HG03460 (cell line): ENCODE results near the gene EPS15.
"Not testable (repeated sequence)": the region's sequence is repeated elsewhere in the genome, so short reads cannot be mapped to it uniquely, and the experiment has no call there.

ENCODE experiments used
- ATAC-seq: cut with Tn5 transposase; IDR thresholded peaks from one replicate; pipeline ENCODE4 v1.9.1; 2021; ENCODE audit not compliant: unreplicated experiment

EPS15 gene

DNA sequence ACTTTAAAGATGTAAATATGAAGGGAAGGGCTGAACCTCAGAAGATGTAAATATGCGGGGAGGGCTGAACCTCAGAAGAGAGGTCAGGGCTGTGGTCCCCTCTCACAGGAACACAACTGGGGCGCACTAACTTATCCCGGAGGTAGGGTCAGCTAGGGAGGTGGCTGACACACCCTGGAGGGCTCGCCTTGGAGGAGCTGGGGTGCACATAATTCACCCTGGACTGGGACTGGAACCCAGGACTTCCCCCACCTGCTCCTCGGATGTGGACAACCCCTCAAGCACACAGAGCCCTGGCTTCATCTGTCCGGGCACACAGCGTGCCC is 174.8 kb downstream of the EPS15 start:
- ATAC-seq, result no peak

DNA sequence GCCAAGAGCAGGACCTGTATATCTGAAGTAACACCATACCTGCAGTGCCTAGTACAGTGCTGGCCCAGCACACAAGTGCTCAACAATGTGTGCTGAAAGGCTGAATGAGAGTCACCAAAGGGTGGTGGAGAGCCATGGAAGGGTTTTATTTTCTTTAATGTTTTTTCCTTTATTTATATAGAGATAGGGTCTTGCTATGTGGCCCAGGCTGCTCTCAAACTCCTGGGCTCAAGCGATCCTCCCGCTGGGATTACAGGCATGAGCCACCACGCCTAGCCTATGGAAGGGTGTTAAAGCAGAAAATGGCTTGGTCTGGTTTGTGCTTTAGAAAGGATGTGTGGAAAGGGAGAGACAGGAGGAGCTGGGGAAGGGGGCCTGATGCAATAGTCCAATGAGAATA is 175.4 kb downstream of the EPS15 start:
- ATAC-seq, result no peak

DNA sequence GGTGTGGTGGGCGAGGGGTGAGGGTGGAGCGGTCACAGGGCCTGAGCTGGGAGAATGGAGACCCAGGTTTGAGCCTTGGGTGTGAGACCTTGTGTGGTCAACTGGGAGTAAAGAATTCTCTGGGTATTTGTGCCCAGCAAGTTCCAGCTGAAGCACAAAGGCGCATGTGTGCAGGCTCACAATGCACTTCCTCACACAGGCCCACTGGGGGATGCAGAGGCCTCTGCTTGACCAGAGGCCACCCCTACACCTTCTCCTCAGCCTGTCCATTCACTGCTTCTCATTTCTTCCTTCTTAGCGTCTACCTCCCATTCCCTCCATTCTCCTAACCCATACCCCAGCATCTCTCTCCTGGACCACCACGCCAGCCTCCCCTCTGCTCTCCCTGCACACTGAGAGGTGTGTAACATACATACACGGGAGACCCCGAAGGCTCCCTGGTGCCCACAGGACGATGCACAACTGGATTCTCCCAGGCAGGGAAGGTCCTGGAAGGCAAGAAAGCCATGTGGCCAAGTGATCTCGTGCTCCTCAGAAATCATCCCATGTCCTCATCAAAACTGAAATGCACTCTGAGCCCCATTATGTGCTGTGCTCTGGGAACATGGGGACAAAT is 176.4 kb downstream of the EPS15 start:
- ATAC-seq, result no peak

DNA sequence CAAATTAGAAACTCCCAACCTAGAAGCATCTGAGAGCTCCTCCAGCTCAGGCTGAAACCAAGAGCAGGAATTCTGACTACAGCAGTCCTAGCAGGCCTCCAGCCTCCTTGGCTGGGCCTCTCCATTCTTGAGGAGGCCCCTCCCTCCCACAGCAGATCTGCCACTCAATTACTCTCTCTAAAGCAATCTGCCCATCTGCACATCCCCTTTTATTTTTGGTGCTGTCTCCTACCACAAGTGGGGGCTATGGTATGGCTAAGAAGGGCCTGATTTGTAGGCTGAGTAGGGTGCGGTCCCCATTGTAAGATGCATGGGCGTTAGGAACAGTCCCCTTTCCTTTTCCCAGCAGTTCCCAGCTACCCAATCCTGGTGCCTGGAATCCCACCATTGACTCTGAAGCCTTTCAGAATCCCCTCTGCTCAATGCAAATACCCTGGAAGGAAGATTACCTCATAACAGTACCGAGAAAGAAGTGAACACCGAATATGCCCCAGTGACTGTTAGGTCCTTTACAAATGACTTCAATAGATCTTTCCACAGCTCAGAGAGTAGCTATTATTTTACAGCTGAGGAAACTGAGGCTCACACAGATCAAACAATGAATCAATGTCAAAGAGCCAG is 177.1 kb downstream of the EPS15 start:
- peak; percentile 61 for ATAC-seq

DNA sequence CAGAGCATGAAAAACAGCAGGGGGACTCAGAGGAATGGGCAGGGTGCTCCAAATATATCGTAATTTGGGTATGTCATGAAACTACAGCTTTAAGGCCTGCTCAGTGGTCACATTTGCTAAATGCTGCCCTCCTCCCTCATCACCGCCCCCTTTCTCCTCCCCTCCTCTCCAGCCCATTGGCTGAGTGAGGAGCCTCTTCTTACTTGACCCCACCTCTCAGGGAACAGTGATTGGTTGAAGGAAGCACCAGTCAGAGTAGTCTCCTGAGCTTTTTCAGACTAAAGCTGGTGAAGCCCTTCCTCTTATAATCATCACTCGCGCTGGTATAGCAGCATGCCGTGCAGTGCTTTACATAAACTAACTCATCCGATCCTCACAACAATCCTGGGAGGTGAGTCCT is 178.7 kb downstream of the EPS15 start:
- no peak for ATAC-seq

DNA sequence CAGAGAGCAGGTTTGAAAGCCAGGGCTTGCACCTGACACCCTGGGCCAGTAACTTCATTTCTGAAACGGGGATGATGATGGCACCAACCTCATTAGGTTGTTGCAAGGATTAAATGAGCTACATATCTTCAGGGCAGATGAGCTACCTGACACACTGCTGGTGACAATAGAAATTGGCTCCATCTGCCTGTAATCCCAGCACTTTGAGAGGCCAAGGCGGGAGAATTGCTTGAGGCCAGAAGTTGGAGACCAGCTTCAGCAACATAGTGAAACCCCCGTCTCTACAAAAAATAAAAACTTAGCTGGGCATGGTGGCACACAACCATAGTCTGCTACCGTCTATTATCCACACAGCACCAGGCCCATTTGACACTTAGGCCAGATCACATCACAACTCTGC is 182.4 kb downstream of the EPS15 start:
- no peak for ATAC-seq

DNA sequence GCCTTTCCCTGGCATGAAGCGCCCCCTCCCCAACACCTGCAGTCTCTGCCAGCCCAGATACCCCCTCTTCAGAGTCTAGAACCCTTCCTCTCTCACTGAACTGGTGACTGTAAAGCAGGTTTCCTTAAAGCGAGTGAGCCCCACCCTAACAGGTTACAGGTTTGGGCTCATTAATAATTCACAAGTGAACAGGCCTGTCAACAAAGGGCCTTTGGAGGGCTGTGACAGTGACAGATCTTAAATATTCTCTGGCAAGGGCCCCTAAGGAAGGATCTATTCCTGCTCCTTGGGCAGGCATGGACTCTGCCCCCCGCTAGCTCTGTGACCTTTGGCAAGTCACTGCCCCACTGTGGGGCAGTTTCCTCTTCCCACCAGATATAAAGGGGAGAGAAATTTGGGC is 183.1 kb downstream of the EPS15 start:
- ATAC-seq, result no peak

DNA sequence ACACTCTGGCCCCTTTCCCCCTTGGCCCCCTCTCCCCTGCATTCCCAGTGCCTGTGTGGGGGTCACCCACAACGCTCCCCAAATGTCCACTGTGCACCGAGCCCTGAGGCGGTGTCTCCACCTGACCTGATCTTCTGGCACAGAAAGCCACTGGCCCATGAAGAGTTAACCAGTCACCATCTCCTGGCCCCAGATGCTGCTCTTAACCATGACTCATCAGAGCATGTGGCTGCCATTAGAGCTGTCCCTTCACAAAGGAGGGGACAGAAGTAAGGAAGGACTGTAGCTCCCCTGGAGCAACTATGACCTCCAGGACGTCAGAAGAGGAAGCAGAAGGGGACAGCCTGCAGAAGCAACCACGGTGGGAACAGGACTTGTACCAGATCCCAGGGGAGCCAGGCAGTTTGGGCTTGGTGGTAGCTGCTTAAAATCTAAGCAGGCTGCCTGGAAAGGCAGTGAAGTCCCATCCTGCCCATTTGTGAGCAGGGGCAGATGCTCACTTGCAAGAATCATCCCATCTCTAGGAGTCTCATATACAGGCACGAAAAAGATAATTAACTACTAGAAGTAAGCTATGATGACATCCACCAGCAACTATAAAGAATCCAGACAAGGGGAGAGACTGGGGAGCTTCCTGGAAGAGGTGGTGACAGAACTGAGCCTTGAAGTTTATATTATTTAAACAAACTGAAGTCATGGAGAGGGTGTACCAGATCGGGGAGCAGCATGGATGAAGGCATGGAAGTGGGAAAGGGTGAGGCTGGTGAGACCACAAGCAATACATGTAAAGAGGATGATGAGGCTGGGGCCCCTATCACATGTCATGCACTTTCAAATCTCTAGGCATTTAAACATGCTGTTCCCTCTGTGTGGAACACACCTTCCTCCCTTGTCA is 187.6 kb downstream of the EPS15 start:
- peak; percentile 63 for ATAC-seq

DNA sequence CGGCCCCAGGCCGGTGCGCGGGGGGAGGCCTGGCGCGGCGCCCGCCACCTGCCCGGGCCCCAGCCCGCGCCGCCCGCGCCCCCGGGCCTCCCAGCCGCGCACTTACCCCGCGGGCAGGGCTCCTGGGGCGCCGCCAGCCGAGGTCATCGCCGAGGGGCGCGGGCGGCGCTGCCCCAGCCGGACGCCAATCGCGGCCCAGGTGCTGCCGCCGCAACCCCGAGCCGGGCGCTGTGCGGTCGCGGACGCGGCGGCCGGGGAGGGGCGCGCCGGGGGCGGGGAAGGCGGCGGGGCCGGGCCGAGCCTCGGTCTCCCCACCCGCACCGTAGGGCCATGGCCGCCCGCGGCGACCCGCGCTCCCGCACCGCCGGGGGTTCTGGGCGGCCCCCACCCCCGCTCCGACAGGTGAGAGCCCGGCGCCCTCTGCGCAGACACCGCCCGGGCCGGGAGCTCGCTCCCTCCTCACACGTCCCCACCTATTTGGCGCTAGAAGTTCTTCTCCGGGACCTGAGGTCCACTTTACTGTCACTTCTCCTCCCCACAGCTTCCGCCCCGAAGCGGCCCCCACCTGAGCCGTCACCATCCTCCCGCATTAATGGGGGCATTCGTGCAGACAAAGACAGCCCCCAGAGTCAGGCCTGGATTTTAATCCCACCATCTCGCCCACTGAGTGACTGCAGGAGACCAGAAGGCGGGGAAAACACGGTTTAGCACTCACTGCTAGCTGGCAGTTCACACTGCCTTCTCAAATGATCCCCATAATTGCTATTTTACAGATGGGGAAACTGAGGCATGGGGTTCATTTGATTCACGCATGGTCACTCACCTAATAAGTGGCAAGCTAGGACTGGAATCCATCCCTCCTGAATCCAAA is 188.5 kb downstream of the EPS15 start, which contains the start of gene TTC39A:
Gene TTC39A, minus strand, starts transcription at position 232 of the 871 bp plus-strand sequence. Its CDS starts 85 bp downstream, at position 147.
- no peak for ATAC-seq

DNA sequence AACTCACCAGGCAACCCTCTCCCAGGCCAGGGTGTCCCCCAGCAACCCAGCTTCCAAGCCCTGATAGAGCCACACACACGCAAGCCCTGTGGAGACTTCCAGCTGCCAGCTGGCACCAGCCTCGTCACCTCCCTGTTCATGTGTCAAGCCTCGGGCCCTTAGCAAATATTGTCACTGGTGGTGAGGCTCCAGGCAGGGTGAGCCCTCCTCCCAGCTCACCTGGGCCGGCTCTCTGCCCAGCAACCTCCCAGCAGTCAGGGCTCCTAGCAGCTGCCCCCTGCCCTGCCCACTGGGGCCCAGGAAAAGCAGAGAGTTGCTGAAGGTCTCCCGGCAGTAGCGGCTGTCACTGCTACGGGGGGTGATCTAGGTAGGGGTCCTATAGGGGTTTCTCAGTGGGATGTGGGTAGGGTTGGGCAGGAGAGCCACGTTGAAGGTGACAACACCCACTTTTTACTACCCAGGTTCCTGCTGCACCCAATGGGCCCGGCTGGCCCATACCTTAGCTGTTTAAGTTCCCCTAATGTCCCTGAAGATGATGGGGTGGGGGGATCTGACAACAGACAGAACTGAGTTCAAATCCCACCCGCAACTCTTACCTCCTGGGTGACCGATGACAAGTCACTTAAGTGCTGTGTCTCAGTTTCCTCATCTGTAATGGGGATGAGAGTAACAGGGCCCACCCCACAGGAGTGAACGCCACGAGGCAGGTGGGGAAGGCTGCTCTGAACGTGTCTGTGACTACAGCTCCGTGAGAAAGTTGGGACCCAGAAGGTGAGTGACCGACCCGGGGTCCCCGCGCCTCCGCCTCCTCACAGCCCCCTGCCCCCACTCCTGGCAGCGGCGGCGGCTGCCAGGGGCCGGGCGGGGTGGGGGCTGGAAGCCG is 189.4 kb downstream of the EPS15 start:
- no peak for ATAC-seq

DNA sequence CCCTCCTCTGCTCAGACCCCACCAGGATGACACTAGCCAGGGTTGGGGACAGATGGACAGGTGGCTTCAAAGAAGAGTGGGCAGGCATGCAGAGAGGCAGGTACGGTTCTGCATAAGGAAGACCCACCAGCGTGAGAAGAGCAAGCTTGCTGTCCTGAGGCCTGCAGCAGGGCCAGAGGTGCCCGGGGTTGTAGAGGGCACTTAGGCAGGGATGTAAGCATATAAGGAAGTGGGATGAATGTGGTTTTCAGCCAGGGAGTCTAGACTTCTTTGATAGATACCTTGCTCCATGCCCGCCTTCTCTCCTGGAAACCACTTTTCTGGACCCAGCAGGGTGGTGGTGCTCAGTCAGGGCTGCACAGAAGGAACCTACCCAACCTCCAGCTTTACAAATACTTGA is 190.1 kb downstream of the EPS15 start:
- no peak for ATAC-seq

DNA sequence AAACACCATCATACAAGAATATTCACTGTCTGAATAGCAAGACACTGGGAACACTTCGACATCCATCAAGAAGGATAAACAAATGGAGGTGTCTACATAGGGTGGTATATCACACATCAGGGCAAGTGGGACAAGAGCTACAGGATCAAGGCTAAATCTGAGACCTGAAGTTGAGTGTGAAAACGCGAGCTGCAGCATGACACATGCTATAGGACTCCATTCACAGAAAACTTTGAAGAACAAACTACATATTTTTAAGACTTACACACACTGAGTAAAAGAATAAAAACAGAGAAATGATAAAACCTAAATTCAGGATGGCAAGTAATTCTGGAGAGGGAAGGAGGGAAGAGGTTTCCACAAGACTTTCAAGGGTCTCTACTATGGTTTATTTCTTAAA is 190.8 kb downstream of the EPS15 start:
- no peak for ATAC-seq

DNA sequence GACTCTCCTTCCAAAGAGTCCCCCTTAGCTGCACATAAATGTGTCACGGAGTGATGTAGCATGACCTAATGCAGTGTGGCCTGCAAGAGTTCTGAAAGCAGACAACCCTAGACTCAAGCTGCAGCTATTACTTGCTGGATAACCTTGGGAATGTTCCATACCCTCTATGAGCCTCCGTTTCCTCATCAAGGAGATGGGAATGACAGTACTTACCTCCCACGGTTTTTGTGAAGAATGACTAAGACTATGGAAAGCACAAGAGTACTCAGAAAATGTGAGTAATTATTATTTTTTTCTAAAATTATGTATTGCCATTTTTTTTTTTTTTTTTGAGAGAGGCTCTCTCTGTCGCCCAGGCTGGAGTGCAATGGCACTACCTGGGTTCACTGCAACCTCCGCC is 191.7 kb downstream of the EPS15 start:
- ATAC-seq, result no peak

DNA sequence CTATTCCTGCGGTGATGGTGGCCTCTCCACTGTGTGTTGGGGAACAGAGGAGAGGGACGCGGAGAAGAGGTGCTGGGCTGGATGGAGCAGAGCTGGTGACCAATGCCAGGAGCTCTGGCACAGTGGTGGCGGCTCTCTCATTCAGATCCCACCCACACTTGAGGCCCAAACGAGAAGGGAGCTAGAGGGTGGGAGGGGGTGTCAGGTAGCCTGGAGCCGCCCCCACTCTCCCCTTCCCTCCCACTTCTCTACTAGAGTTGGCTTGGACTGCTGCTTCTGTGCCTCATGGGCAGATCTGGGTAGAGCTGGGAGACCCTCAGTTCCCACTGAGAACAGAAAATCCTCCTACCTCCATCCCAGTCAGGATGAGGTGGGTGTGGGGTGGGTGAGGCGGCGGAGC is 192.2 kb downstream of the EPS15 start:
- no peak for ATAC-seq

DNA sequence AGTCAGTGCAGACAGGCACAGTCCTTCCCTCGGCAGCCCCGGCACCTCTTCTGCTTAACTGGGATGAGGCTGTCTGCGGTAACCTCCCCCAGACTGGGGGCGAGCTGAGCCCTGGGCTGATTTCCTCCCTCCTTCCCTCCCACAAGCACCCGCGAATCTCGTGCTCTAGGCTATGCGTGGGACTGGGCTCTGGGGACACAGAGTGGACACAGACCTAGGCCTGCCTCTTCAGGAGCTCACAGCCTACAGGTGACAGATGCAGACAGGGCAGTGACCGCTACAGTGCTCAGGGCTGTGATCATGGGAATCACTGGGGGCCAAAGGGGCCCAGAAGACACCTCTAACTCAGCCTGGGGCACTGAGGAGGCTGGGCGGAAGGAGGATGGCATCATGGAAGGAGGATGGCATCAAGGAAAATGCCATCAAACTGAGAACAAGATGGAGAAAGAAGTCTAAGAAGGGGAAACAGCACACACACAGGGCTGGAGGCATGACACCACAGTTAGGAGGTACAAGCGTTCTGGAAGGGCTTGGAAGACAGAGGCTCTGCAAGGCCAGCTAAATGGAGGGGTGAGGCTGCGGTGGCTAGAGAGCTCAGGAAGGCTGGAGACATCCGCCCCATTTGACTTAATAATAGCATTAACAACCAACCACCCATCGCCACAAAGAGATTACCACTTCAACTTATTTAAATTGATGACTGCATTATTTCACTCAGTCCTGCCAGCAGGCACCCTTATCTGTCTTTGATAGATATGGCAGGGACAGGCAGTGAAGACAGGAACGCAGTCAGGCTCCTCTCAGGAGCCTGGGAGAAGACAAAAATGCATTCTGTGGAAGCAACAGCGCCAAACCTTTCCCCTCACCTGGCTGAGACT is 192.9 kb downstream of the EPS15 start:
- no peak for ATAC-seq

DNA sequence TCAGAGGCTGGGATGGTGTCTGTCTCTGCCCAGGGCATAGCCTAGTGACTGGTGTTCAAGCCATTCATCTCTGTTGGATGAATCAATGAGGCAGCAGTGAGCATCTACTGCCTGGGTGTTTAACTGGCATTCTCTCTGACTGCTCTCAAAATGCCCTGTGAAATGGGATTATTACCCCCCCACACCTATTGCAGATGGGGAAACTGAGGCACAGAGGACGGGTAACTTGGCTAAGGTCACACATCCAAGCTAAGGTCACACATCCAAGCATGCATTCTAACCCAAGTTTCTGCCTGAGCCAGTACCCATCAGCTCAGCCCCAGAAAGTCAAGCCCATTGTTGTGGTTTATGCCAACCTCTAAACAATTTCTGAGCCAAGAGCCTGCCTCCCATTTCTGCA is 193.7 kb downstream of the EPS15 start:
- ATAC-seq, result no peak

DNA sequence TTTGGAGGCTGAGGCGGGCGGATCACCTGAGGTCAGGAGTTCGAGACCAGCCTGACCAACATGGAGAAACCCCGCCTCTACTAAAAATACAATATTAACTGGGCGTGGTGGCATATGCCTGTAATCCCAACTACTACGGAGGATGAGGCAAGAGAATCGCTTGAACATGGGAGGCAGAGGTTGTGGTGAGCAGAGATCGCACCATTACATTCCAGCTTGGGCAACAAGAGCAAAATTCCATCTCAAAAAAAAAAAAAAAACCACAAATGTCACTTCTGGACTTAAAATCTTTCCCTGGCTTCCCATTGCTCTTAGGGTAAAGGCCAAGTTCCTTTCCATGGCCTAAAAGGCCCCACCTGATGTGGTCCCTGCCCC is 194.1 kb downstream of the EPS15 start:
- not testable (repeated sequence) for ATAC-seq

DNA sequence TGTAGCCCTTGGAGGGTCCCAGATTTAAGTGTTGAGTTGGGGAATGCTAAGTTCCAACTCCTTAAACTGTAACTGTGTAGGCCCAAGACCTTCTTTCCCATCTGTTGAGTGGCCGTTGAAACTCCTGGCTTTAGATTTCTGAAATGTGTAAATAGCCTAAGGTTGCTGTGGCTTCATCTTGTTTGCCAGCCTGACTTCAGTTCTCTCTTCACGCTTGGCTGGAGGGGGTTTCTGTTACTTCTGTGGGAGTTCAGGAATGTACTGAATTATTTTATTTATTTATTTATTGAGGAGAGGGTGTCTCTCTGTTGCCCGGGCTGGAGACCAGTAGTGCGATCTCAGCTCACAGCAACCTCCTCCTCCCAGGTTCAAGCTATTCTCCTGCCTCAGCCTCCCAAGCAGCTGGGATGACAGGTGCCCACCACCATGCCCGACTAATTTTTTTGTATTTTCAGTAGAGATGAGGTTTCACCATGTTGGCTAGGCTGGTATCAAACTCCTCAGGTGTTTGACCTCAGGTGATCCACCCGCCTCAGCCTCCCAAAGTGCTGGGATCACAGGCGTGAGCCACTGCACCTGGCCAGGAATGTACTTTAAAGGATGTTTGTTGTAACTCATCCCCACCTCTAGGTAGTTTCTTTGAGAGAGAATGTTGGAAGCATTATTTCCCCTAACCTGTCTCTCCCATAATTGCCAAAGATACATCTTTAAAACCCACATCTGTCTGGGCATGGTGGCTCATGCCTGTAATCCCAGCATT is 194.6 kb downstream of the EPS15 start:
- ATAC-seq, result no peak

DNA sequence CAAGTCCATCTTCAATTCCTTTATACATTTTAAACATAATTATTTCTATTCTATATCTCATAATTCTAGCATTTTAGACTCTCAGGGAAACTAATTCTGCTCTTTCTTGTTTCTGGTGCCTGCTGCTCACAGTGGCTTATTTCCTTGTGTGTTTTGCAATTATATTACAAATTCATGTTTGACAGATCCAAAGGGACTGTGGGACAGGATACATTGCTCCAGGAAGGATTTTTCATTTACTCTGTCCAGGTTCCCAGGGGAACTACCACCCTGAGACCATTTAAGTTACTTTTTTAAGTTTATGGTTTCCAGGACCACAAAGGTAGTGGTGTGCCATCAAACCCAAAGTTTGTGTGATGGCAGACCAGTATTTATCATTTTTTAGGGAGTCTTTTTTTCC is 195.3 kb downstream of the EPS15 start:
- no peak for ATAC-seq
